HFFc6 (cell line): ENCODE measurements around the gene PRXL2C. TPM values are rescaled to one million over a fixed set of nuclear protein-coding genes. Genes with fewer than 3 reads are reported as not detected.

Experiments used
- DNase-seq: peaks from one replicate; pipeline ENCODE4 v3.0.0-alpha.2; 2018
- H3K27ac Mint-ChIP-seq: 2 replicates; pipeline ENCODE4 v1.8.0; 2020; ENCODE audit warnings: mild to moderate bottlenecking, mixed read lengths
- H3K27me3 Mint-ChIP-seq: 2 replicates; pipeline ENCODE4 v1.8.0; 2021; ENCODE audit warnings: mild to moderate bottlenecking, moderate library complexity, mixed read lengths; ENCODE audit not compliant: insufficient read depth
- H3K36me3 Mint-ChIP-seq: 2 replicates; pipeline ENCODE4 v1.8.0; 2021; ENCODE audit warnings: low read depth, mixed read lengths
- H3K4me1 Mint-ChIP-seq: 2 replicates; pipeline ENCODE4 v1.8.0; 2020; ENCODE audit warnings: low read depth, mixed read lengths
- H3K4me3 Mint-ChIP-seq: 2 replicates; pipeline ENCODE4 v1.8.0; 2020; ENCODE audit warnings: mild to moderate bottlenecking, moderate library complexity, mixed read lengths
- H3K9me3 Mint-ChIP-seq: 2 replicates; pipeline ENCODE4 v1.8.0; 2020; ENCODE audit warnings: mild to moderate bottlenecking, mixed read lengths
- total RNA-seq, 6 experiments: library from RNA; stranded (reverse); fragmentation: NEBNext Ultra II Directional; extraction: Animal tissue kit (Norgen Biotek cat#: 25700); gene quantifications; 2 replicates in 1 of 6; 3 replicates in 5 of 6; pipeline ENCODE4 v1.2.3, GENCODE V29; 2021
- TF ChIP-seq, protein P1 (sequence below): fragments of 200-600 bp; sonication (generic); IDR thresholded peaks from 2 replicates; pipeline ENCODE4 v1.5.0; 2021; ENCODE audit warnings: antibody characterized with exemption, mild to moderate bottlenecking

The PRXL2C gene
- total RNA-seq, 6 experiments from 2014 or later, result 16.3 to 19.7 (median 17.8) TPM

DNA sequence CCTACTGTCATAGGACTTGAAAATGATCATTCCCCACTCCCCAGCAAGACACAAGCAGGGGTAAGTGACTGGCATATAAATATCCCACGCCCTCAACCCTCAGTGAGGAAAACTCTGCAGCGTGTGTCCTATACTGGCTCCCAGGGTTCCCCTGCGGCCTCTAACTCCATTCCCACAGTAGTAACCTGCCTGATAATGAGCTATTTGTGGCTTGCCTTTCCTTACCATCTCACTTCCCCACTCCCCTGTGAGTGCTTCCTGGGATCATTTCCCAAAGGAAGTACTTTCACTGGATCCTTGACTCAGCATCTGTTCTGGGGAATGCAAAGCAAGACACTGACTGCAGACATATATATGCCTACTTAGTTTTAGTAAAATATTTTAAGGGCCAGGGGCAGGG lies 49.8 kb downstream of the PRXL2C start:
- TF ChIP-seq, protein P1, sequence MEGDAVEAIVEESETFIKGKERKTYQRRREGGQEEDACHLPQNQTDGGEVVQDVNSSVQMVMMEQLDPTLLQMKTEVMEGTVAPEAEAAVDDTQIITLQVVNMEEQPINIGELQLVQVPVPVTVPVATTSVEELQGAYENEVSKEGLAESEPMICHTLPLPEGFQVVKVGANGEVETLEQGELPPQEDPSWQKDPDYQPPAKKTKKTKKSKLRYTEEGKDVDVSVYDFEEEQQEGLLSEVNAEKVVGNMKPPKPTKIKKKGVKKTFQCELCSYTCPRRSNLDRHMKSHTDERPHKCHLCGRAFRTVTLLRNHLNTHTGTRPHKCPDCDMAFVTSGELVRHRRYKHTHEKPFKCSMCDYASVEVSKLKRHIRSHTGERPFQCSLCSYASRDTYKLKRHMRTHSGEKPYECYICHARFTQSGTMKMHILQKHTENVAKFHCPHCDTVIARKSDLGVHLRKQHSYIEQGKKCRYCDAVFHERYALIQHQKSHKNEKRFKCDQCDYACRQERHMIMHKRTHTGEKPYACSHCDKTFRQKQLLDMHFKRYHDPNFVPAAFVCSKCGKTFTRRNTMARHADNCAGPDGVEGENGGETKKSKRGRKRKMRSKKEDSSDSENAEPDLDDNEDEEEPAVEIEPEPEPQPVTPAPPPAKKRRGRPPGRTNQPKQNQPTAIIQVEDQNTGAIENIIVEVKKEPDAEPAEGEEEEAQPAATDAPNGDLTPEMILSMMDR, result no peak
- Mint-ChIP-seq H3K36me3 (no peaks in the 10 kb centered on the region), H3K9me3 (no peaks in the 10 kb centered on the region), H3K4me1 (peaks cover 13% of the 10 kb centered on the region), H3K27ac (no peak overlapping the region), H3K27me3 (no peaks in the 10 kb centered on the region), H3K4me3 (no peak overlapping the region)
- DNase-seq, result no peak

DNA sequence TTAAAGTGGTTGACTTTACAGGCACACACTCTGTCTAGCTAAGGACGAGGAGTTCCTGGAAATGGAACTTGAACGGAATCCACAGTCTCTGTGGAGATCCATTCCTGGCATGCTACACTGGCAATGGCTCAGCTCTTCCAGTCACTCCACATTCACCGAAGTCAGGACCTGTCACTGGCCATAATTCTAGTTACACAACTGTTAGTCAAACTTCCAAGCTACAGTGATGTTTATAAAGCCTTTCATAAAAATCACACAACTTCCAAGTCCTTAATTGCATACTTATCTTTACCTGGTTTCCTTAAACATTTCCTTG lies 51.2 kb downstream of the PRXL2C start:
- H3K27me3 Mint-ChIP-seq, result no peaks in the 10 kb centered on the region
- peaks cover 17% of the 10 kb centered on the region; the same call in 1 of the 2 replicates for H3K4me1 Mint-ChIP-seq
- no peak overlapping the region for H3K27ac Mint-ChIP-seq
- H3K9me3 Mint-ChIP-seq, result no peaks in the 10 kb centered on the region
- no peak for DNase-seq
- no peaks in the 10 kb centered on the region for H3K36me3 Mint-ChIP-seq
- H3K4me3 Mint-ChIP-seq, result no peak overlapping the region
- TF ChIP-seq, protein P1, result no peak

DNA sequence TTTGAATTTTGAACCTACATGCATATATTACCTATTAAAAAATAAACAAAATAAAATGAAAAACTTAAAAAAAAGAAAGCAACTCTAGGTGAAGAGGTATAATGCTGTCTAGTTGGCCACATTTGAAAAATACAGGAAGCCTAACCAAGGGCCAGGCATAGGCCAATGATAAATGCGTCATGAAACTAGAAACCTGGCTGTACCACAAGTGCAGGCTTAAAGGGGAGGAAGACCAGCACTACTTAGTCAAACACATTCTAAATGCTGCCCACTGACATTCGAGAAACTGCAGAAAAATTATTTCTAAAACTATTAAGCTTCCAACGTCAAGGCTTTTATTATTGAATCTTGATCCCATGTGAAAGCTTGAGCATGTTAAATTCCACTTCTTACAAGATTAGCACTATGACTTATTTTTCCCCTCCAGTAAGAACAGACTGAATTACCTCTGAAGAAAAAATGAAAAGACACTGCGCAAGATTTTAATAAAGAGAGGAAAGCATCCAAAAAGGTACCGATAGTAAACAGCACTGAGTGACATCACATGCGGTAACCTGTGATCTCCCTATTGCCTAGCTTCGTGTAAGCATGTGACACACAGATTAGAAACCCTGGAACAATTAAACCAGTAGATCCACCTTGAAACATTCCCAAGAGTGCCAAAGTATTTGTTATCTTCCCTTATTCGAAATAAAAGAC lies 51.7 kb downstream of the PRXL2C start:
- Mint-ChIP-seq H3K9me3 (no peaks in the 10 kb centered on the region), H3K36me3 (no peaks in the 10 kb centered on the region), H3K27me3 (no peaks in the 10 kb centered on the region), H3K27ac (no peak overlapping the region), H3K4me1 (peaks cover 17% of the 10 kb centered on the region; the same call in 1 of the 2 replicates), H3K4me3 (no peak overlapping the region)
- TF ChIP-seq, protein P1, result no peak
- DNase-seq, result no peak

DNA sequence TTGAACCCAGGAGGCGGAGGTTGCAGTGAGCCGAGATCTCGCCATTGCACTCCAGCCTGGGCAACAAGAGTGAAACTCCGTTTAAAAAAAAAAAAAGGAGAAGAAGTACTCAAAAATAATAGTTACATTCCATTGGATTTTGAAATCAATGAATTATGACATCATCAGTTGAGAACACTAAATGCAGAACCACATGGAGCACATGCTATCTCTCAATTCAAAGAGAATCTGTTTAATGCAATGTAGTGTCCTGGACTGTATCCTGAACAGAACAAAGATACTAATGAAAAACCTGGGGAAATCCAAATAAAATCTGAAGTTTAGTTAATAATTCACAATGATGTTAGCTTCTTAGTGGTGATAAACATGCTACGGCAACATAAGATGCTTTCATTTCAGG lies 55.8 kb downstream of the PRXL2C start:
- Mint-ChIP-seq H3K4me3 (no peak overlapping the region), H3K36me3 (no peaks in the 10 kb centered on the region), H3K27ac (no peak overlapping the region), H3K4me1 (peaks cover 12% of the 10 kb centered on the region; the same call in 1 of the 2 replicates), H3K9me3 (no peaks in the 10 kb centered on the region), H3K27me3 (no peaks in the 10 kb centered on the region; the same call in 1 of the 2 replicates)
- TF ChIP-seq, protein P1, result no peak
- no peak for DNase-seq

DNA sequence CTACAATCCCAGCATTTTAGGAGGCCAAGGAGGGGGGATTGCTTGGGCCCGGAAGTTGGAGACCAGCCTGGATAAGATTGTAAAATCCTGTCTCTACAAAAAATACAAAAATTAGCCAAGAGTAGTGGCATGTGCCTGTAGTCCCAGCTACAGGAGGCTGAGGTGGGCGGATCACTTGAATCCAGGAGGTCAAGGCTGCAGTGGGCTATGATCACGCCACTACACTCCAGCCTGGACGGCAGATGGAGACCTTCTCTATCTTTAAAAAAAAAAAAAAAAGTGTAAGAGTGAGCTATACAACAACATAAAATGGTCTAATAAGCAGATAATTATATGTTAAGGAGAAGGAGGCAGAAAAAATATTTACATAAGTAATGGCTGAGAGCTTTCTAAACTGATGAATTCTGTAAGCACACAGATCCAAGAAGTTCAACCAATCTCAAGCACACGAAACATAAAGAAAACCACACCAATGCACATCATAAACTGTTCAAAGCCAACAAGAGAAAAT lies 58.5 kb downstream of the PRXL2C start:
- H3K27ac Mint-ChIP-seq, result no peak overlapping the region
- no peaks in the 10 kb centered on the region; the same call in 1 of the 2 replicates for H3K27me3 Mint-ChIP-seq
- H3K4me1 Mint-ChIP-seq, result peaks cover 5% of the 10 kb centered on the region; the same call in 1 of the 2 replicates
- DNase-seq, result no peak
- no peaks in the 10 kb centered on the region for H3K9me3 Mint-ChIP-seq
- no peaks in the 10 kb centered on the region for H3K36me3 Mint-ChIP-seq
- no peak overlapping the region for H3K4me3 Mint-ChIP-seq
- TF ChIP-seq, protein P1, result no peak

Other genes starting within 250 kb of the PRXL2C start
- gene ZNF367, start 236.9 kb downstream of the PRXL2C start, total RNA-seq, result 10 to 100 TPM in 5 of 6 experiments, 1 to 10 TPM in 1; 6.1 to 12.2 (median 11.5) TPM
- 10 to 100 TPM; 20.1 to 26.6 (median 24.9) TPM for gene HABP4, start 205.1 kb downstream of the PRXL2C start, total RNA-seq
- gene CDC14B, start 35.5 kb downstream of the PRXL2C start, total RNA-seq, result 10 to 100 TPM; 10.7 to 14.9 (median 12.1) TPM
- 1 to 10 TPM; 5.8 to 9.2 (median 7.1) TPM for gene ZNF510, start 122.8 kb upstream of the PRXL2C start, total RNA-seq
- 1 to 10 TPM; 1.3 to 2.5 (median 2.0) TPM for gene ZNF782, start 199.2 kb upstream of the PRXL2C start, total RNA-seq